ENCODE measurements around the gene TAF3. TPM values are rescaled to one million over a fixed set of nuclear protein-coding genes. Genes with fewer than 3 reads are reported as not detected.

The TAF3 gene
- total RNA-seq, 1 donor from 2014 or later = 4.8 TPM

GRCh38 chr10:8037941-8038894, 219.9 kb downstream of the TAF3 start:
- H3K4me3 ChIP-seq (ENCODE audit: low read depth, low read length) = no peak overlapping the region
- DNase-seq (ENCODE audit: low read depth) = no peak
- no peak for TF ChIP-seq CTCF (conservative IDR thresholded peaks at IDR 0.05; ENCODE audit: low read depth, low read length)

GRCh38 chr10:8039321-8039881, 221.1 kb downstream of the TAF3 start:
- DNase-seq (ENCODE audit: low read depth) = no peak
- TF ChIP-seq CTCF (conservative IDR thresholded peaks at IDR 0.05; ENCODE audit: low read depth, low read length) = no peak
- H3K4me3 ChIP-seq (ENCODE audit: low read depth, low read length) = no peak overlapping the region

GRCh38 chr10:8040651-8041050, 222.3 kb downstream of the TAF3 start:
- no peak overlapping the region for H3K4me3 ChIP-seq (ENCODE audit: low read depth, low read length)
- no peak for DNase-seq (ENCODE audit: low read depth)
- no peak for TF ChIP-seq CTCF (conservative IDR thresholded peaks at IDR 0.05; ENCODE audit: low read depth, low read length)

GRCh38 chr10:8041284-8041991, 223.1 kb downstream of the TAF3 start:
- no peak for TF ChIP-seq CTCF (conservative IDR thresholded peaks at IDR 0.05; ENCODE audit: low read depth, low read length)
- H3K4me3 ChIP-seq (ENCODE audit: low read depth, low read length) = no peak overlapping the region
- DNase-seq (ENCODE audit: low read depth) = no peak

GRCh38 chr10:8041992-8042720, 223.9 kb downstream of the TAF3 start:
- DNase-seq (ENCODE audit: low read depth) = no peak
- TF ChIP-seq CTCF (conservative IDR thresholded peaks at IDR 0.05; ENCODE audit: low read depth, low read length) = no peak
- H3K4me3 ChIP-seq (ENCODE audit: low read depth, low read length) = no peak overlapping the region

GRCh38 chr10:8042721-8043568, 224.6 kb downstream of the TAF3 start:
- no peak for DNase-seq (ENCODE audit: low read depth)
- no peak overlapping the region for H3K4me3 ChIP-seq (ENCODE audit: low read depth, low read length)
- no peak for TF ChIP-seq CTCF (conservative IDR thresholded peaks at IDR 0.05; ENCODE audit: low read depth, low read length)

Data from epithelial cell of proximal tubule (primary cell).